Vagina (tissue), 2 donors: Measurements from ENCODE around the gene DPF3.

Source experiments
- POLR2A ChIP-seq, 2 donors: fragments of 450-650 bp; IDR thresholded peaks; one replicate each; pipeline ENCODE4 v1.6.1; 2017; ENCODE audit warnings: antibody characterized with exemption in 2 of 2, mild to moderate bottlenecking in 2 of 2, moderate library complexity in 2 of 2
- POLR2AphosphoS5 ChIP-seq, 2 donors: sonication (generic); formaldehyde crosslinking; IDR thresholded peaks; one replicate each; pipeline ENCODE4 v1.9.0; 2017; ENCODE audit warnings: antibody characterized with exemption in 2 of 2, mild to moderate bottlenecking in 2 of 2, low read depth in 1 of 2; ENCODE audit not compliant: insufficient read depth in 1 of 2
- TF ChIP-seq, protein P1 (sequence below), 3 experiments: fragments of 450-650 bp in 2 of 3; fragments of 200-600 bp in 1 of 3; sonication (generic) in 1 of 3; IDR thresholded peaks; one replicate each; pipeline ENCODE4 v1.5.1; 2017 to 2019; ENCODE audit warnings: antibody characterized with exemption in 3 of 3, mild to moderate bottlenecking in 2 of 3, moderate library complexity in 2 of 3

DNA sequence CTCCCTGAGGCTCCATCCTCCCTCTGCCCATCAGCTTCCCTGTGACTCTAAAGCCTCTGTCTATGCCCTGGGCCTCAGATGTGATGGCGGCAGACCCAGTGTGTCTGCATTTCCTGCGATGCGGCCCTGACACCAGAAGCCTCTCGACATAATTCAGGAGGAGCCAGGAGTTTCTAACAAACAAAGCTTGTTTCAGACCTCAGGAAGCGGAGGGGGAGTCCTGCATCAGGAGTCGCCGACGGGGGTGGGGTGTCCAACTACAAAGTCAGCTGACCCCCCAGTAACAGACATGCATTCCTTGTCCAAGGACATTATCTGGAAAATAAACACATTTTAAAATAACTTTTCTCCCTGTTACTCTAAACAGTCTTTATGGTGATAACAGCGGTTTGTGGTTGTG lies 167.5 kb downstream of the DPF3 start:
- TF ChIP-seq, protein P1, sequence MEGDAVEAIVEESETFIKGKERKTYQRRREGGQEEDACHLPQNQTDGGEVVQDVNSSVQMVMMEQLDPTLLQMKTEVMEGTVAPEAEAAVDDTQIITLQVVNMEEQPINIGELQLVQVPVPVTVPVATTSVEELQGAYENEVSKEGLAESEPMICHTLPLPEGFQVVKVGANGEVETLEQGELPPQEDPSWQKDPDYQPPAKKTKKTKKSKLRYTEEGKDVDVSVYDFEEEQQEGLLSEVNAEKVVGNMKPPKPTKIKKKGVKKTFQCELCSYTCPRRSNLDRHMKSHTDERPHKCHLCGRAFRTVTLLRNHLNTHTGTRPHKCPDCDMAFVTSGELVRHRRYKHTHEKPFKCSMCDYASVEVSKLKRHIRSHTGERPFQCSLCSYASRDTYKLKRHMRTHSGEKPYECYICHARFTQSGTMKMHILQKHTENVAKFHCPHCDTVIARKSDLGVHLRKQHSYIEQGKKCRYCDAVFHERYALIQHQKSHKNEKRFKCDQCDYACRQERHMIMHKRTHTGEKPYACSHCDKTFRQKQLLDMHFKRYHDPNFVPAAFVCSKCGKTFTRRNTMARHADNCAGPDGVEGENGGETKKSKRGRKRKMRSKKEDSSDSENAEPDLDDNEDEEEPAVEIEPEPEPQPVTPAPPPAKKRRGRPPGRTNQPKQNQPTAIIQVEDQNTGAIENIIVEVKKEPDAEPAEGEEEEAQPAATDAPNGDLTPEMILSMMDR (IDR thresholded peaks at IDR 0.05), result no peak
- TF ChIP-seq POLR2A (IDR thresholded peaks at IDR 0.05) (no peak), POLR2AphosphoS5 (IDR thresholded peaks at IDR 0.05; ENCODE audit: insufficient read depth in 1 of 2, low read depth in 1 of 2) (no peak)
